DMS 273 (cell line): ENCODE data around the gene TMEM184A.
A peak's percentile ranks its signal among the peaks of the same experiment; 100 is the strongest.
"Not testable (repeated sequence)": the region's sequence is repeated elsewhere in the genome, so short reads cannot be mapped to it uniquely, and the experiment has no call there.

Source experiments
- DNase-seq: peaks from one replicate; lab custom pipeline; 2025; ENCODE audit not compliant: unreplicated experiment; lab: John Stamatoyannopoulos, UW

The TMEM184A gene

GRCh38 chr7:1590887-1591286, 34.9 kb upstream of the TMEM184A start:
- no peak for DNase-seq

GRCh38 chr7:1590476-1590875, 34.5 kb upstream of the TMEM184A start:
- DNase-seq, result no peak

GRCh38 chr7:1588978-1589377, 33.0 kb upstream of the TMEM184A start:
- no peak for DNase-seq

DNA sequence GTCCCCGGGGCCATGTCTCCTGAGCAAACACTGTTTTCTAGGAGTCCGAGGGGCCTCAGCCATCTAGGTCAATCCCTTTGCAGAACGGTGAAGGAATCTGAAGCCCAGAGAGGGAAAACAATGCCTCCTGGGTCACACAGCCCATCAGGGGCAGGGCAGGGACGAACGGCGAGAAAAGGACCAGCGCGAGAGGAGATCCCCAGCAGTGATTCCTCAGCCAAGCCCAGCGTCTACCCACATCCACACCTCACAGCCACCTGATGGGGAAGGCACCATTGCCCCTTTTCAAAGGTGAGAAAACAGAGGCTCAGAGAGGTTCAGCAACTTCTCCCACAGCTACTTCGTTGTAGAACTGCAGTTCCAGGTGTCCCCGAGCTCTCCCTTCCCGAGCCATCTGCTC, 31.7 kb upstream of the TMEM184A start:
- no peak for DNase-seq

- peak; percentile 78 for DNase-seq
These were observed 31.1 kb upstream of the TMEM184A start for GRCh38 chr7:1586827-1587705.

DNA sequence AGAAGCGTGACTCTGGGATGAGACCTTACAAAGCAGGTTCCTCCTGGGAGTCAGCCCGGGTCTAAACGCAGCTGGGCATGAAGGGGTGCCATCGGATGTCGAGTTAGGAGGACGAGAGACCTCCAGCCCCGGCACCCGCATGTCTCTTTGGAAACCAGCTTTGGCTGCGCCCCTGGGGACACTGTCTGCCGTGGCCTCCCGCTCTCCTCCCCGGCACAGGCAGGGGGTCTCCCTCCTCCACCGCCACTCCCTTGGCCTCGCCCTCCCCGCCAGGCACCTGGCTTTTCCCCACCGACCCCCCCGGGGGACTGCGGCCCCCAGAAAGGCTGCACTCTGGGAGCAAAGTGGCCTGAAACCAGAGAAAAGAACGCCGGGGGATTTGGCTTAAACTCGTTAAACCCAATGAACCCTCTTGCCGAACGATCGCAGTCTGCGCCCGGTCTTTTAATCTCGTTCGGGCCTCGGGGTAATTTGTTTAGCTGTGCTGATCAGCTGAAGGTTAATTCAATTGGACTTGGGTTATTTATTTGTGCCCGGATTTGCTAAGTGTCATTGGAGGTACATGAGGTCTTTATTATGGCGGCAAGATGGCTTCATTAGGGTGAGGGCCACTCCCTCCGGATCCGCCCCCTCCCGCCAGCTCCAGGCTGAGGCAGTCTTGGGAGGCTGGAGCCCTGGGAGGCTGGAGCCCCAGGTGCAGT, 30.3 kb upstream of the TMEM184A start:
- DNase-seq, result no peak

- DNase-seq, result no peak
These were observed 29.4 kb upstream of the TMEM184A start for GRCh38 chr7:1585142-1585981.

DNA sequence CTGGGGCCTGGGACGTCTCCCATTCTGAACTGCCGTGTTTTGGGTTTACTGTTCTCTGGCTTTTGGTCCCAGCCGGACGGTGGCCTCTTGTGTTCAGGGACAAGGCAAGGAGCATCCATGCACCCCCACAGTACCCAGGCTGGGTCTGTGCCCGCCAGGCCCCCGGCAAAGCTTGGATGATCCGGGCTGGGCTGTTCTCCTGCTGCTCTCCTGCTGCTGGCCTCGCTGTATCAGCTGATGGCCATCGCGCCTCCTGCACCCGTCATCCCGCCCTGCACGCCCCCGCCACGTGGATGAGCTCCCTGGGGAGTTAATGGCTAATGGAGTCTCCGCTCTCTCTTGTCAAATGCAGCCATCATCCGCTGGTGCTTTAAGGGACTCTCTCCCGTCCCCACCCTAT, 28.7 kb upstream of the TMEM184A start:
- no peak for DNase-seq

- DNase-seq, result not testable (repeated sequence)
These were observed 27.4 kb upstream of the TMEM184A start for GRCh38 chr7:1583241-1583930.

DNA sequence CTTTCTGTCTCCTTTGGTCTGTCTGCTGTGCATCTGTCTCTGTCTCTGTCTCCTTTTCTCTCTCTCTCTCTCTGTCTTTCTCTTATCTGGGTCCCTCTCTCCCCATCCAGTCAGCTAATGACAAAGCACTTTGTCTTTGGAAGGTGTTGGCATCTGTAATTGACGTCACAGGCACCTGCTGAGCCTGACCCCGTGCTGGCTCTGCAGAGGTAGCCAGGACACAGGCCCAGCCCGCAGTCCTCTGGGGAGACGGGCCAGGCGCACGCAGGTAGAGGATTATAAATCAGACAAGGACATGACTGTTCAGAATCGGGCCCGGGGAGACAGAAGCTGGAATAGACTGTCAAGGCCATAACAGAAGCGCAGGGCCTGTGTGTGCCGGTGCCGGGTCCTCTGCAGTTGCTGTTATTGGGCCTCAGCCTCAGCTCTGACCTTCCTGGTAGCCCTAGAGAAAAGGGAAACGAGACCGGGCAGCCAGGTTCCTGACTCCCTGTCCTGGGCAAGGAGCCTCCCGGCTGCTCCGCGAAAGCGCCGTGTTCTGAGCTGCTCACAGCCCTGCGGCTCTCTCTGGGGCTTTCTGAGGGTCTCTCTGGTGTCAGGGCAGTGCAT, 24.5 kb upstream of the TMEM184A start:
- no peak for DNase-seq

- DNase-seq, result peak; percentile 94
These were observed 23.7 kb upstream of the TMEM184A start for GRCh38 chr7:1579481-1580421.

- DNase-seq, result no peak
These were observed 22.5 kb upstream of the TMEM184A start for GRCh38 chr7:1578513-1578912.

GRCh38 chr7:1576521-1577253, 20.7 kb upstream of the TMEM184A start:
- DNase-seq, result no peak

- DNase-seq, result no peak
These were observed 19.8 kb upstream of the TMEM184A start for GRCh38 chr7:1575809-1576208.

DNA sequence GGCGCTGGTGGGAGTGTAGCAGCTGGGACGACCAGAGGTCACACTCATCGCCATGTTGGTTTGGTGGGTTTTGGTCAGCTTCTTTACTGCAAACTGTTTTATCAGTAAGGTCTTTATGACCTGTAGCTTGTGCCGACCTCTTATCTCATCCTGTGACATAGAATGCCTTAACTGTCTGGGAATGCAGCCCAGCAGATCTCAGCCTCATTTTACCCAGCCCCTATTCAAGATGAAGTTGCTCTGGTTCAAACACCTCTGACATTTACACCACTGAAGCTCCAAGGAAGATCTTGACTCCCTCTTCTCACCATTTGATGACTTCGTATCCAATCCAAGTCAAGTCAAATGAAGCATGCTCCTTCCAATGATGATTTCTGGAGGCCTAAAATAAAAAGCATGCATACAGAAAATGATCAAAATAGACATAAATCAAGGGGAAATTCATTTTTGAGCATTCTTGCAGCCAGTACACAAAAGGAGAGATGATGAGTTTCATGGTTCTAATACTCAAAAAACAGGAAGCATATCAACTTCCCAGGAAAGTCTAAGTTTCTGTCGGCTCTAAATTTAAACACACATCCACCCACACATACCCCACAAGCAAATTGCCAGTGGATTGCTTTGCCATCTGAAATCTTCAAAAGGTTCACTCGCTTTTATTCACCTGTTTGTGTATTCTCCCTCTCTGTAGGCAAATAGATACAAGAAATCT, 16.3 kb upstream of the TMEM184A start:
- DNase-seq, result no peak

DNA sequence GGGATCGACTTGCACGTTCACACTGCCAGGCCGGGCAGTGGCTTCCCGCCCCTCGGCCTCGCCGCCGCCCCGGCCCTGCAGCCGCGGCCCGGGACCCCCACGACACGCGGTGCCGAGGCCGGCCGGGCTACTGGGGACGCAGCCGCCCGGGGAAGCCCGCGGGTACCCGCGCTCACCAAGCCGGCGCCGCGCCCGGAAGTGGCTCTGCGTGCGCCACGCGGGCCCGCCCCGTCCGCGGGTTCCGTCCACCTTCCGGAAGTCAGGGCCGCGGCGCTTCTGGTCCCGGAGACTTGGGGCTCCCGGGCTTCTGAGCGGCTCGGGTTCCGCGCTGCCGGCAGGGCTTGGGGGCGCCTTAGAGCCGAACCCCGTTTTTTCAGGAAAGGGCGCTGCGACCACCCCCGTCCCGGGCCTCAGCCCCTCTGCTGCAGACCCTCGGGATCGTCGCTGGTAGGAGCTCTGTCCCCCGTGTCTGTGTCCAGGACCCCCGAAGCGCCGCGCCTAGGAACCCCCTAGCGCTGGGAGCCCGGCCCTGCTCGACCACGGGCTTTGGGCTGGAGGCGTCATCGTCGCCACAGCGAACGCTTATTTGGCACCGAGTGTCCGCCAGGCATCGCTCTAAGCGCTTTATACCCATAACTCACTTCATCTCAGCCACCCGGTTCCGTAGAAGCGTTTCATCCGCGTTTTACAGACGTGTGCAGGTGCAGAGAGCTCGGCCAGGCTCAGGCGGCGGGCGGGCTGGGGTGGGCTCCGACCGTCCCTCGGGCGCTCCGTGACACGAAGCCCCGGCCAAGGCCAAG, 14.0 kb upstream of the TMEM184A start, which contains the start of gene PSMG3:
Gene PSMG3, minus strand, starts transcription at position 200 of the 800 bp plus-strand sequence. CDS start 693 bp downstream, outside the sequence.
- peak; percentile 99 for DNase-seq

DNA sequence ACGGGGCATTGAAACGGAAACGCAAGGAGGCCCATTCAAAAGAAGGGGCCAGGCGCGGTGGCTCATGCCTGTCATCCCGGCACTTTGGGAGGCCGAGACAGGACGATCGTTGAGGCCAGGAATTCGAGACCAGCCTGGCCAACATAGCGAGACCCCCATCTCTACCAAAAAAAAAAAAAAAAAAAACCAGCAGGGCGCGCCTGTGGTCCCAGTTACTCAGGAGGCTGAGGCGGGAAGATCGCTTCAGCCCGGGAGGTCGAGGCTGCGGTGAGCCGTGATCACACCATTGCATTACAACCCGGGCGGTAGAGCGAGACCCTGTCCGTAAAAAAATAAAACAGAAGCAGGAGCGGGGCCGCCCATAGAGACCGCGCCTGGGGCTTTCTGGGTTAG, 13.4 kb upstream of the TMEM184A start:
- DNase-seq, result no peak
